ENCODE data around the gene ITPKC. TPM values are rescaled to one million over a fixed set of nuclear protein-coding genes. Genes with fewer than 3 reads are reported as not detected.

Gene ITPKC
- total RNA-seq, 1 donor from 2014 or later: 6.5 TPM

GRCh38 chr19:40750058-40750873, 33.4 kb downstream of the ITPKC start, which contains the start of gene ACTMAP:
ACTMAP (minus strand) TSS chr19:40750477; CDS start chr19:40749803, 674 bp downstream.
- peaks cover 49% of the 10 kb centered on the region for H3K4me1 Mint-ChIP-seq
- peaks cover 9% of the 10 kb centered on the region for H3F3A ChIP-seq (ENCODE audit: low read depth)
- peaks cover 26% of the 10 kb centered on the region for H3K4me1 ChIP-seq
- H3K27ac Mint-ChIP-seq: peak within 1 kb of the TSS; percentile 94
- H4K20me1 ChIP-seq (ENCODE audit: low read depth): peaks cover 28% of the 10 kb centered on the region
- peaks cover 11% of the 10 kb centered on the region for H3K36me3 Mint-ChIP-seq
- DNase-seq (ENCODE audit: low spot score): peak; percentile 100
- H3K27me3 ChIP-seq: no peaks in the 10 kb centered on the region
- no peaks in the 10 kb centered on the region for H3K9me3 Mint-ChIP-seq
- peak within 1 kb of the TSS; percentile 72 for H2AFZ ChIP-seq (replicated peaks)
- peak within 1 kb of the TSS; percentile 94 for H3K27ac ChIP-seq
- H3K4me3 ChIP-seq: peak within 1 kb of the TSS; percentile 59
- H3K27me3 Mint-ChIP-seq (ENCODE audit: insufficient read depth, low read depth): peaks cover 5% of the 10 kb centered on the region
- peak within 1 kb of the TSS; percentile 94 for H3K9ac ChIP-seq
- peak within 1 kb of the TSS; percentile 78 for H3K4me2 ChIP-seq
- H3K4me3 Mint-ChIP-seq: peak within 1 kb of the TSS; percentile 94
- peaks cover 66% of the 10 kb centered on the region for H3K79me2 ChIP-seq (ENCODE audit: low read depth)
- H3K36me3 ChIP-seq: no peaks in the 10 kb centered on the region
- no peak for TF ChIP-seq EZH2phosphoT487 (IDR thresholded peaks at IDR 0.05)
- H3K9me3 ChIP-seq (ENCODE audit: low read depth): no peaks in the 10 kb centered on the region

GRCh38 chr19:40750874-40751537, 34.1 kb downstream of the ITPKC start, which contains the start of gene SNRPA:
SNRPA (plus strand) TSS chr19:40751203; CDS start chr19:40751409, 206 bp downstream.
- TF ChIP-seq CTCF (IDR thresholded peaks at IDR 0.05) (no peak), EZH2 (IDR thresholded peaks at IDR 0.05) (no peak), EZH2phosphoT487 (IDR thresholded peaks at IDR 0.05) (no peak)
- Histone ChIP-seq H3K27ac (peak within 1 kb of the TSS; percentile 94), H2AFZ (replicated peaks) (peak within 1 kb of the TSS; percentile 72), H3K4me1 (peaks cover 26% of the 10 kb centered on the region), H3K36me3 (no peaks in the 10 kb centered on the region), H3K27me3 (no peaks in the 10 kb centered on the region), H4K20me1 (ENCODE audit: low read depth) (peaks cover 36% of the 10 kb centered on the region), H3K9ac (peak within 1 kb of the TSS; percentile 94), H3K4me3 (peak within 1 kb of the TSS; percentile 59), H3F3A (ENCODE audit: low read depth) (peaks cover 9% of the 10 kb centered on the region), H3K4me2 (peak within 1 kb of the TSS; percentile 78), H3K9me3 (ENCODE audit: low read depth) (no peaks in the 10 kb centered on the region), H3K79me2 (ENCODE audit: low read depth) (peaks cover 73% of the 10 kb centered on the region)
- Mint-ChIP-seq H3K4me3 (peak within 1 kb of the TSS; percentile 94), H3K9me3 (no peaks in the 10 kb centered on the region), H3K27ac (peak within 1 kb of the TSS; percentile 94), H3K4me1 (peaks cover 52% of the 10 kb centered on the region), H3K27me3 (ENCODE audit: insufficient read depth, low read depth) (peaks cover 5% of the 10 kb centered on the region), H3K36me3 (peaks cover 16% of the 10 kb centered on the region)
- DNase-seq (ENCODE audit: low spot score): peak; percentile 100

- peaks cover 5% of the 10 kb centered on the region for H3K27me3 Mint-ChIP-seq (ENCODE audit: insufficient read depth, low read depth)
- H3K4me1 Mint-ChIP-seq: peaks cover 58% of the 10 kb centered on the region
- no peak overlapping the region for H2AFZ ChIP-seq (replicated peaks)
- no peaks in the 10 kb centered on the region for H3K27me3 ChIP-seq
- H3K79me2 ChIP-seq (ENCODE audit: low read depth): peaks cover 86% of the 10 kb centered on the region
- TF ChIP-seq EZH2phosphoT487 (IDR thresholded peaks at IDR 0.05) (no peak), EZH2 (IDR thresholded peaks at IDR 0.05) (no peak), CTCF (IDR thresholded peaks at IDR 0.05) (no peak)
- H3K9ac ChIP-seq: peak overlapping the region; percentile 94
- H3K36me3 ChIP-seq: no peaks in the 10 kb centered on the region
- peak overlapping the region; percentile 59 for H3K4me3 ChIP-seq
- H4K20me1 ChIP-seq (ENCODE audit: low read depth): peaks cover 49% of the 10 kb centered on the region
- no peak overlapping the region for H3K27ac ChIP-seq
- H3K4me3 Mint-ChIP-seq: peak overlapping the region; percentile 94
- no peaks in the 10 kb centered on the region for H3K9me3 Mint-ChIP-seq
- peaks cover 25% of the 10 kb centered on the region for H3K36me3 Mint-ChIP-seq
- H3K4me1 ChIP-seq: peaks cover 26% of the 10 kb centered on the region
- peaks cover 13% of the 10 kb centered on the region for H3F3A ChIP-seq (ENCODE audit: low read depth)
- no peaks in the 10 kb centered on the region for H3K9me3 ChIP-seq (ENCODE audit: low read depth)
- no peak for DNase-seq (ENCODE audit: low spot score)
- H3K4me2 ChIP-seq: peak overlapping the region; percentile 78
- no peak overlapping the region for H3K27ac Mint-ChIP-seq
Observed at GRCh38 chr19:40752257-40752781, 35.4 kb downstream of the ITPKC start.

Data from neural progenitor cell (in vitro differentiated cells).